Large intestine (tissue), 12 donors: Measurements from ENCODE around the gene BCAS3. TPM values are rescaled to one million over a fixed set of nuclear protein-coding genes. Genes with fewer than 3 reads are reported as not detected.

ENCODE experiments used
- DNase-seq, 2 donors: peaks; one replicate each; pipeline versions ENCODE4 v3.0.0 to v3.0.0-alpha.2; 2013
- H3K27ac ChIP-seq: one replicate; pipeline ENCODE4 v1.5.1; 2013; ENCODE audit warnings: low read length
- H3K27me3 ChIP-seq: 2 replicates; pipeline ENCODE4 v1.6.1; 2013; ENCODE audit warnings: low read length; ENCODE audit not compliant: control insufficient read depth, insufficient read depth
- H3K36me3 ChIP-seq: 2 replicates; pipeline ENCODE4 v1.6.1; 2013; ENCODE audit warnings: low read length; ENCODE audit not compliant: control insufficient read depth, insufficient read depth
- H3K4me1 ChIP-seq: one replicate; pipeline ENCODE4 v1.6.1; 2013; ENCODE audit warnings: low read length; ENCODE audit not compliant: control insufficient read depth, insufficient read depth
- H3K4me3 ChIP-seq: one replicate; pipeline ENCODE4 v1.5.1; 2013; ENCODE audit warnings: low read length
- H3K9me3 ChIP-seq: one replicate; pipeline ENCODE4 v1.6.1; 2013; ENCODE audit warnings: mild to moderate bottlenecking, low read depth, low read length, moderate library complexity; ENCODE audit not compliant: control insufficient read depth
- WGBS: methylation state at CpG from one replicate; pipeline ENCODE4 v1.1.5; 2013; ENCODE audit warnings: low lambda C conversion rate; ENCODE audit not compliant: insufficient coverage; 5-methylcytosine and 5-hydroxymethylcytosine counted together
- long read RNA-seq, 11 donors: transcript quantifications; one replicate each; lab custom pipeline, GENCODE V29; 2026
- polyA plus RNA-seq: library from polyadenylated mRNA; unstranded; fragments of 120-200 nt; gene quantifications from one replicate; pipeline ENCODE4 v1.2.1, GENCODE V29; 2013

The BCAS3 gene
- 9.7 TPM for polyA plus RNA-seq
- long read RNA-seq, donor 1, full-length matches to known transcripts: 2 of 2 reads
- long read RNA-seq, donor 1, partial matches to known transcripts: 0 of 2 reads
- long read RNA-seq, donor 1, other reads (novel, unspliced or antisense): 0 of 2 reads
- long read RNA-seq, donor 2, full-length matches to known transcripts: 4 of 4 reads
- long read RNA-seq, donor 2, partial matches to known transcripts: 0 of 4 reads
- long read RNA-seq, donor 2, other reads (novel, unspliced or antisense): 0 of 4 reads
- long read RNA-seq, donor 3: 0 reads
- long read RNA-seq, donor 4: 0 reads
- long read RNA-seq, donor 5: 0 reads
- long read RNA-seq, donor 6, full-length matches to known transcripts: 3 of 3 reads
- long read RNA-seq, donor 6, partial matches to known transcripts: 0 of 3 reads
- long read RNA-seq, donor 6, other reads (novel, unspliced or antisense): 0 of 3 reads
- long read RNA-seq, donor 7, full-length matches to known transcripts: 2 of 2 reads
- long read RNA-seq, donor 7, partial matches to known transcripts: 0 of 2 reads
- long read RNA-seq, donor 7, other reads (novel, unspliced or antisense): 0 of 2 reads
- long read RNA-seq, donor 8, full-length matches to known transcripts: 7 of 7 reads
- long read RNA-seq, donor 8, partial matches to known transcripts: 0 of 7 reads
- long read RNA-seq, donor 8, other reads (novel, unspliced or antisense): 0 of 7 reads
- long read RNA-seq, donor 9, full-length matches to known transcripts: 5 of 5 reads
- long read RNA-seq, donor 9, partial matches to known transcripts: 0 of 5 reads
- long read RNA-seq, donor 9, other reads (novel, unspliced or antisense): 0 of 5 reads
- long read RNA-seq, donor 10, full-length matches to known transcripts: 4 of 4 reads
- long read RNA-seq, donor 10, partial matches to known transcripts: 0 of 4 reads
- long read RNA-seq, donor 10, other reads (novel, unspliced or antisense): 0 of 4 reads
- long read RNA-seq, donor 11, full-length matches to known transcripts: 2 of 2 reads
- long read RNA-seq, donor 11, partial matches to known transcripts: 0 of 2 reads
- long read RNA-seq, donor 11, other reads (novel, unspliced or antisense): 0 of 2 reads

DNA sequence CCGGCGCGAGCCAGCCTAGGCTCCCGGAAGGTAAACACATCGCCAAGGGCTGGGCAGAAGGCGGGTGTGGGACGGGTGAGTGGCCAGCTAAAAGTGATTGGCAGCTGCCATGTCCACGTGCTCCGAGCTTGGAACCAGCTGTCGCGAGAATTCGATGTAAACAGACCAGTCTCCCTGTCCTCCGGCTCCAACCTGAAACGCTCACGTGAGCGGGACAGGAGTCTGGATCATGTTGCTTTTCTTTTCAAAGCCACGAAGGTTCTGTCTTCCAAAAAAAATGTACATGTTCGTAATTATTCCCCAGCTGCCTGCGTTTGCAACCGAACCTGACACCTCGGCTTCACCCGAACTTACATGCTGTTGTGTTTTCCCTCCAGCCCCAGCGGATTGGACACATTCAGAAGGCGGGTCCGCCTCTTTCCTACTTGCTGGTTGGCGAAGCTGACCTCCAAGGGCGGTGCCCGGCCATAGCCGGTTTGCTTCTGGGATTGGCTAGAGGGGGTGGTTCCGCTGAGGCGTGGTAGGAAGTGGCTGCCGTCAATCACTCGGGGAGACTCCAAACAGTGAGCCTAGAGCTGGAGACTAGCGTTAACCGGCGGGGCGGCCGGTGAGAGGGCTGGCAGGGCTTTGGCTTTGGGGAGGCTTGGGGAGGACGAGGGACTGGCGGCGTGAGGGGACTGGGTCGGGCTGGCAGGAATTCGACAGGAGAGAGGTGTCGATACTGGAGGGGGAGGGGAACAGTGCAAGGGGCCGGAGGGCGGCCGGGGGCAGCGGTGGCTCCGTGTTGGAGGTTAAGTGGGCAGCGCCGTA, at the start of gene BCAS3:
Gene BCAS3, plus strand, starts transcription at position 544 of the 810 bp plus-strand sequence.
- no peaks in the 10 kb centered on the region for H3K4me1 ChIP-seq
- peak within 1 kb of the TSS; percentile 37 for H3K27ac ChIP-seq
- H3K36me3 ChIP-seq: no peaks in the 10 kb centered on the region
- no peaks in the 10 kb centered on the region for H3K9me3 ChIP-seq
- WGBS: no CpG with 5 or more reads among the region's 51 CpGs
- H3K27me3 ChIP-seq: no peaks in the 10 kb centered on the region
- peak within 1 kb of the TSS; percentile 86 for H3K4me3 ChIP-seq
- DNase-seq: peak; percentile 97 to 99

DNA sequence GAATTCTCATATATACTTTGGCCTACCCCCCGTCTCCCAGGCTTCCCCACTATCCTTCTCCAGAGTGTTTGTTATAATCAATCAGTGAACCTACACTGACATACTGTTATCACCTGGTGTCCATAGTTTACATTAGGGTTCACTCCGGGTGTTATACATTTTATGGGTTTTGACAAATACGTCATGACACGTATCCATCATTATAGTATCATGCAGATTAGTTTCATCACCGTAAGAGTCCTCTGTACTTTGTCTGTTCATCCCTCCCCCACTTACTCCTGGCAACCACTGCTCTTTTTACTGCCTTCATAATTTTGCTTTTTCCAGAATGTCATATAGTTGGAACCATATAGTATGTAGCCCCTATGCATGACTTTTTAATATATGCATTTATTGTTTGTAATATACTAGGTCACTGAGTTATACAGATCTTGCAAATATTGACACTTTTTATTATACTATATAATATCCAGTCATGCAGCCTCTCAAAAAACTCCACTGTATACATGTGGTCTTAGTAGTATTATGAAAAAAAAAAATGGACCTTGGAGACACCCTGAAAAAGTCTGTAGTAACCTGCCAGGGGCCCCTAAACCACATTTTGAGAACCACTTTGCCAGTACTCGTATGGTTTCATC, 49.3 kb upstream of the BCAS3 start:
- Histone ChIP-seq H3K36me3 (peaks cover 7% of the 10 kb centered on the region), H3K27me3 (no peaks in the 10 kb centered on the region), H3K27ac (no peak overlapping the region), H3K9me3 (no peaks in the 10 kb centered on the region), H3K4me3 (no peak overlapping the region), H3K4me1 (no peaks in the 10 kb centered on the region)
- DNase-seq: peak; percentile 35 to 48
- 68% methylated on average over 4 of the region's 6 CpGs for WGBS

DNA sequence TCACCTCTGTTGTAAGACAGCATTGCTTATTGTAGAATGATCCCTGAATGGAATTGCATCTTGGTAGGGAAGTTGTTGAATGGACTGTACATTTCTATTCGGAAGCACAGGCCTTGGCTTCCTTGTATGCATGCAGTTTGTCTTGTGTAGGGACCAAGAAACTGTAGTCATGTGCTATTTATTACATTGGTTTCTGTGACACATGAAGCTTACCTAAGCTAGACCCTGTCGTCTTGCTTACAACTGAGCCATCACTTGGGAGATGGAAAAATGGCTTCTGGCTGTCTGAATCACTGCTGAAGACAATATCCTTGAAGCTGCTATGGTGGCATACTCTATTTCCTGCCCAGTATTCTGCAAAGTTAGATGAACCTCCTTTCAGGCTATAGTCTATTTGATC, 48.5 kb upstream of the BCAS3 start:
- Histone ChIP-seq H3K9me3 (no peaks in the 10 kb centered on the region), H3K36me3 (peaks cover 7% of the 10 kb centered on the region), H3K27ac (no peak overlapping the region), H3K27me3 (no peaks in the 10 kb centered on the region), H3K4me1 (no peaks in the 10 kb centered on the region), H3K4me3 (no peak overlapping the region)
- no CpG with 5 or more reads among the region's 2 CpGs for WGBS
- DNase-seq: no peak

DNA sequence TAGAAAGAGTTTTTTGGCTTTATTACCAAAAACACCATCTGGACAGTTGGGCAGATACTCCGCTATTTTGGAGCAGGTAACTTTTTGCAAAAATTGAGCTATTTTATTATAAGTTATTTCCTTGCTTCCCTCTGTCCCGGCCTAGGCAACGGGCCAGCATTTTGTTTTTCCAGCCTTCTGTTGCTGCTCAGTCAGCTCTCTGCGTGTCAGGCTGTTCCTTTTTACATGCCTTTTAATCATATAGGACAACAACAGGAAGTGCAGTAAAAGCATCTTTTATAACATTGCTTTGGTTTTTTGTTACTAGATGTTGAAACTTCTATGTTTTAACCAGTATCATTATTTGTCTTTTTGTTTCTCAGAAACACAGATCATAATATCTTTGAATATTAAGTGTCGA, 47.3 kb upstream of the BCAS3 start:
- no peak overlapping the region for H3K4me3 ChIP-seq
- no peaks in the 10 kb centered on the region for H3K9me3 ChIP-seq
- DNase-seq: no peak
- no peaks in the 10 kb centered on the region for H3K4me1 ChIP-seq
- H3K27me3 ChIP-seq: no peaks in the 10 kb centered on the region
- H3K36me3 ChIP-seq: peaks cover 13% of the 10 kb centered on the region
- no peak overlapping the region for H3K27ac ChIP-seq
- WGBS: 100% methylated on average over 3 of the region's 5 CpGs

DNA sequence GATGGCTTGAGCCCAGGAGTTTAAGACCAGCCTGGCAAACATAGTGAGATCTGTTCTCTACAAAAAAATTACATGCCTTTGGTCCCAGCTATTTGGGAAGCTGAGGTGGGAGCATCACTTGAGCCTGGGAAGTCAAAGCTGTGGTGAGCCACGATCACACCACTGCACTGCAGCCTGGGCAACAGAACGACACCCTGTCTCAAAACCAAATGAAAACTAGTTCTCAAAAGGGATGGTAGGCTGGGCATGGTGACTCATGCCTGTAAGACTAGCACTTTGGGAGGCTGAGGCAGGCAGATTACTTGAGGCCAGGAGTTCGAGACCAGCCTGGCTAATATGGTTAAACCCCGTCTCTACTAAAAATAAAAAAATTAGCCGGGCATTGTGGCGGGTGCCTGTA, 46.5 kb upstream of the BCAS3 start:
- no peak for DNase-seq
- H3K27me3 ChIP-seq: no peaks in the 10 kb centered on the region
- no peaks in the 10 kb centered on the region for H3K9me3 ChIP-seq
- no CpG with 5 or more reads among the region's 6 CpGs for WGBS
- H3K27ac ChIP-seq: no peak overlapping the region
- no peaks in the 10 kb centered on the region for H3K4me1 ChIP-seq
- H3K36me3 ChIP-seq: peaks cover 17% of the 10 kb centered on the region
- H3K4me3 ChIP-seq: no peak overlapping the region

DNA sequence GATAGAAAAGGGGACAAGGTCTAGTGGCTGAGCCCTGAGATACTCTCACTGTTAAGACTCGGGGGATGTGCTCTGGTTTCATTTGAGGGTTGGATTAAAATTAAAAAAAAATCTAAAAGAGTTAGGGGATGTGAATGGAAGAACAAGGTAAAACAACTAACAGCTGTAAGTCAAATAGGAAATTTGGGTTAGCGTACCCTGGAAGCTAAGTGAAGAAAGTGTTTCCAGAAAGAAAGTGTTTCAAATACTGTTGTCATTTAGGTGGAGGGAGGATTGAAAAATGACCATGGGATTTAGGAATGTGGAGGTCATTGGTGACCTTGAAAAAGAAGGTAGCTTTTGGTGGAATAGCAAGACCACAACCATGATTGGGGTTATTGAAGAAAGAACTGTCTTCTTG, 40.0 kb upstream of the BCAS3 start:
- Histone ChIP-seq H3K36me3 (peaks cover 30% of the 10 kb centered on the region), H3K27me3 (no peaks in the 10 kb centered on the region), H3K4me3 (no peak overlapping the region), H3K27ac (no peak overlapping the region), H3K4me1 (no peaks in the 10 kb centered on the region), H3K9me3 (no peaks in the 10 kb centered on the region)
- 94% methylated on average over 2 of the region's 2 CpGs for WGBS
- no peak for DNase-seq

DNA sequence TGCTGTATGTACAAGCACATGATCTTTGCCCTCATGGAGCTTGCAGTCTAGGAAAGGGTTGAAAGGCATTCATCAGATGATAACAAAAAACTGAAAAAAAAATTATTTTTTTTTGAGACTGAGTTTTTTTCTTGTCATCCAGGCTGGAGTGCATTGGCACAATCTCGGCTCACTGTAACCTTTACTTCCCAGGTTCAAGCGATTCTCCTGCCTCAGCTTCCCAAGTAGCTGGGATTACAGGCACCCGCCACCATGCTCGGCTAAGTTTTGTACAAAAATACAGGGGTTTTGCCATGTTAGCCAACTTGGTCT, 38.7 kb upstream of the BCAS3 start:
- Histone ChIP-seq H3K4me1 (no peaks in the 10 kb centered on the region), H3K4me3 (no peak overlapping the region), H3K27ac (no peak overlapping the region), H3K36me3 (peaks cover 31% of the 10 kb centered on the region), H3K27me3 (no peaks in the 10 kb centered on the region), H3K9me3 (no peaks in the 10 kb centered on the region)
- WGBS: no CpG with 5 or more reads among the region's 4 CpGs
- DNase-seq: no peak

DNA sequence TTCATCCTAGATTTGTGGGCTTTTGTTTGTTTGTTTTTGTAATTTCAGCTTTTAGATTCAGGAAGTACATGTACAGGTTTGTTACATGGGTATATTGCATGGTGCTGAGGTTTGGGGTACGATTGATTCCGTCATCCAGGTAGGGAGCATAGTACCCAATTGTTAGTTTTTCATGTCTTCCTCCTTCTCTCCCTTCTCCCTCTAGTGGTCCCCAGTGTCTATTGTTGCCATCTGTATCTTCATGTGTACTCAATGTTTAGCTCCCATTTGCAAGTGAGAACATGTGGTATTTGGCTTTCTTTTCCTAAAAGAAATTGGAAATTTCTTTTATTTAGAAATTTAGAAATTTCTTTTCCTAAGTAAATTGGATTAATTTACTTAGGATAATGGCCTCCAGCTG, 37.1 kb upstream of the BCAS3 start:
- Histone ChIP-seq H3K27me3 (no peaks in the 10 kb centered on the region), H3K4me1 (no peaks in the 10 kb centered on the region), H3K4me3 (no peak overlapping the region), H3K9me3 (no peaks in the 10 kb centered on the region), H3K36me3 (peaks cover 27% of the 10 kb centered on the region), H3K27ac (no peak overlapping the region)
- no peak for DNase-seq
- no CpG with 5 or more reads among the region's 2 CpGs for WGBS

DNA sequence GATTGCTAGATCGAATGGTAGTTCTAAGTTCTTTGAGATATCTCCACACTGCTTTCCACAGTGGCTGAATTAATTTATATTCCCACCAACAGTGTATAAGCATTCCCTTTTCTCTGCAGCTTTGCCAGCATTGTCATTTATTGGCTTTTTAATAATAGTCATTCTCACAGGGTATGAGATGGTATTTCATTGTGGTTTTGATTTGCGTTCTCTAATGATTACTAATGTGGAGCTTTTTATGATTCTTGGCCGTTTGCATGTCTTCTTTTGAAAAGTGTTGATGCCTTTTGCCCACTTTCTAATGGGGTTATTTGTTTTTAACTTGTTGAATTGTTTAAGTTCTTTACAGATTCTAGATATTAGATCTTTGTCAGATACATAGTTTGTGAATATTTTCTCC, 36.5 kb upstream of the BCAS3 start:
- 100% methylated on average over 1 of the region's 3 CpGs for WGBS
- no peaks in the 10 kb centered on the region for H3K27me3 ChIP-seq

More for the DNA sequence above, 36.5 kb upstream of the BCAS3 start:
- H3K27ac ChIP-seq: no peak overlapping the region
- no peak overlapping the region for H3K4me3 ChIP-seq
- DNase-seq: no peak
- peaks cover 25% of the 10 kb centered on the region for H3K36me3 ChIP-seq
- no peaks in the 10 kb centered on the region for H3K4me1 ChIP-seq
- H3K9me3 ChIP-seq: no peaks in the 10 kb centered on the region
